ENCODE data around the gene PIP5K1B.

PIP5K1B gene

DNA sequence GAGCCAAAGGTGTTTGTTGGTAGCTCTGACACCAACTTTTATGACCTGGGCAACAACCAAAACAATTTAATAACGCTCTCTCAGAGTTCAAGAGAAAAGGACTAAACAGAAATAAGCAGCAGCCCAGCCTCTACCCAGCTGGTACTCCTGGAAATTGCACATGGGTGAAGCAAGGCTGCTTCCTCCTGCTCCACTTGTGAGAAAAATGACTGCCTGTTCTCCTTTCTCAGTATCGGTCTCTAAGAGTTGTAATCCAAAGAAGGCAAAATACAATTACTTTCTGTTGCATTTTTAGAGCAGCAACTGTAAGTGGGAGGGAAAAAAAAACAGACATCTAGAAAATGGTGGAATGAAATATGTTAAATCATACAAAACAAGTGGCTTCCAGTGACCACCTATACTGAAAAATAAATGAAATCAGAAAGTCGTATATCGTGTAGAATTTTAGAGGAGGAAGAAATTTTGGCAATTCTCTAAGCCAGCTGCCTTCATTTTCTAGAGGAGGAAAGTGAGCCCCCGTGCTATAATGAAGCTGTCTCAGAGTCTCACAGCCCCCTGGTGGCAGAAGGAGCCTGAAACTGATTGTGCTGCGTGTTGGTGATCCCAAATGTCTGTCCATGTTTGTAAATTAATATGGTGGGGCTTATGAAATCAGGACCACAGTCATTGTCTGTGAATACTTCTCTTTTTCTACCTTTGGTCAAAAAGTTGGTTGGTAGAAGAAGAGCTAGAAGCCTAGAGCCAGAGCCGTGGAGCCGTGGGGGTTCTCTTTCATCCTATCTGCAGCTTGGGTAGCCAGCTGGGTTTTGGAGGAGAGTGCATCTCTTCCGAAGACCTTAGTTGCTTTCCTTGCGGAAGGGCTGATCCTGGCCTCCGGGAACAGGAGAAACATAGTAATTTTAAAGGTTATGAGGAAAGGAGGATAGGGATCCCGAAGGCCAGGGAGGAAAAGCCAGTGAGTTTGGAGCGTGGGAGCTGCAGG lies 139.9 kb downstream of the PIP5K1B start:
- TF ChIP-seq, protein P1, sequence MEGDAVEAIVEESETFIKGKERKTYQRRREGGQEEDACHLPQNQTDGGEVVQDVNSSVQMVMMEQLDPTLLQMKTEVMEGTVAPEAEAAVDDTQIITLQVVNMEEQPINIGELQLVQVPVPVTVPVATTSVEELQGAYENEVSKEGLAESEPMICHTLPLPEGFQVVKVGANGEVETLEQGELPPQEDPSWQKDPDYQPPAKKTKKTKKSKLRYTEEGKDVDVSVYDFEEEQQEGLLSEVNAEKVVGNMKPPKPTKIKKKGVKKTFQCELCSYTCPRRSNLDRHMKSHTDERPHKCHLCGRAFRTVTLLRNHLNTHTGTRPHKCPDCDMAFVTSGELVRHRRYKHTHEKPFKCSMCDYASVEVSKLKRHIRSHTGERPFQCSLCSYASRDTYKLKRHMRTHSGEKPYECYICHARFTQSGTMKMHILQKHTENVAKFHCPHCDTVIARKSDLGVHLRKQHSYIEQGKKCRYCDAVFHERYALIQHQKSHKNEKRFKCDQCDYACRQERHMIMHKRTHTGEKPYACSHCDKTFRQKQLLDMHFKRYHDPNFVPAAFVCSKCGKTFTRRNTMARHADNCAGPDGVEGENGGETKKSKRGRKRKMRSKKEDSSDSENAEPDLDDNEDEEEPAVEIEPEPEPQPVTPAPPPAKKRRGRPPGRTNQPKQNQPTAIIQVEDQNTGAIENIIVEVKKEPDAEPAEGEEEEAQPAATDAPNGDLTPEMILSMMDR (IDR thresholded peaks at IDR 0.05; ENCODE audit: low read depth, low read length), result peak; percentile 55; the same call in 1 of the 2 replicates
- H3K4me3 ChIP-seq (ENCODE audit: low read depth, low read length), result no peak overlapping the region

DNA sequence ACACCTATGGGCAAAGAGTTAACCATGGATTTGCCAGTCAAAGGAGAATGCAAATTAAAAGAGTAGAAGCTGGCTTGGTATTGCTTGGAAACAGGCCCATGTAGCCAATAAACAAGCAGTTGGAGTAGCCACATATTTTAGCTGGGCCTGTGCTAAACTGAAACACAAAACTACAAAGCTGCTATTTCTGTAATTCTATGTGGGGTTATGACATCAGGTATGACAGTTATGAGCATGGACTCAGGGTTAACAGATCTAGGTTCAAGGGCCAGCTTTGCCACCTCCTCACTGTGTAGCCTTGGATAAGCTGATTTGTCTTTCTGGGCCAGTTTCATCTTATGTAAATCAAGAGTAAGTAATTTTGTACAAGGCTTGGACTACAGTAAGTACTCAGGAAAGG lies 142.7 kb downstream of the PIP5K1B start:
- TF ChIP-seq, protein P1 (IDR thresholded peaks at IDR 0.05; ENCODE audit: low read depth, low read length), result no peak
- no peak overlapping the region for H3K4me3 ChIP-seq (ENCODE audit: low read depth, low read length)

DNA sequence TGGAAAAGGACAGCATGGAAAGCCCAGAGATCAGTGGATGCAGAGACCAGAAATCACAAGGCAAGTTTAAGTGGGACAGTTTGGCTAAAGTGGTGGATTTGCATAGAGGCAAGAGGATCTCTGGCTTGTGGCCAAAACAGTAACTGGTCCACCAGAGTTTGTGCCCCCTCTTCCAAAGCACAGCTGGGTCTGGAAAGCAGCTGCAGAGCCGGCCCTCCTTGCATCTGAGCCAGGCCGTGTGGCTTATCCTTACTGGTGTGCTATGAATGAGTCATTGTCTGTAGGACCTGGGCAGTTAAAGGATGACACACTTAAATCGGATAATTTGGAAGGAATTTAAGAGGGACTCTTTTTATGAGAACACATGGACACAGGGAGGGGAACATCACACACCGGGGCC lies 146.6 kb downstream of the PIP5K1B start:
- TF ChIP-seq, protein P1 (IDR thresholded peaks at IDR 0.05; ENCODE audit: low read depth, low read length), result no peak

DNA sequence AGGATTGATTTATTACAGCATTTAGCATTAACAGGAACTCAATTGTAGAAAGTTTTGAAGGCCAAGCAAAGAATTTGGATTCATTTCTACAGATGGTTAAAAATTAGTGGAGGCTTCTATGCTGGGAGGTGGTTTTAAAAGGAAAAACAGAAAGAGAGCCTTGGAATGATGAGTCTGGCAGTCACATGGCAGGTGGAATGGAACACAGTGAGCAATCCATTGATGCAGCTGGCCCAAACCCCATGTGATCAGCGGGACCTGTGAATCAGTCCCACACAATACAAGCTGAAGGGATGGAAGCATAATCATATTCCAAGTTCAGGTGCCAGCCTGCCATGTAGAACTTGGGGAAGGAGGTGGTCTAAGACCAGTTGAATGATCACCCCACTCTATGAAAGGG lies 147.9 kb downstream of the PIP5K1B start:
- H3K4me3 ChIP-seq (ENCODE audit: low read depth, low read length), result no peak overlapping the region
- TF ChIP-seq, protein P1 (IDR thresholded peaks at IDR 0.05; ENCODE audit: low read depth, low read length), result no peak

More for the DNA sequence above, 146.6 kb downstream of the PIP5K1B start:
- H3K4me3 ChIP-seq (ENCODE audit: low read depth, low read length), result no peak overlapping the region

DNA sequence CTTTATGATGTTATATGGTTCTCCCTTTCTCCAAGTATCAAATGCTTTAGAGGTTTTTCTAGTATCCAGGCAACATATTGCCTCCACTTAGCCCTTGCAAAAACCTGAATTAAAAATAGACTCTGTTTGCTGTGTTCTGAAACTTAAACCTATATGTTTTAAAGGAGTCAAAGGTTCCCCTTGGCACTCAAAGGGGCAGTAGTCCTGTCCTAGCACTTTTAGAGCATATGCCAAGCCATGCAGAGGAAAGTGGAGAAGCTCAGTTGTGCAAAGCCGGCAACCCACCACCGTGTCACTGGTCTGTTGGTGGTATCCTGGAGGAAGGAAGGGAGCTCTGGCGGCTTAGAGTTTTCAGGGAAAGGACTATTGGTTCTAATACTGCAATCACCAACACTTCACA lies 154.3 kb downstream of the PIP5K1B start:
- TF ChIP-seq, protein P1 (IDR thresholded peaks at IDR 0.05; ENCODE audit: low read depth, low read length), result no peak
- no peak overlapping the region for H3K4me3 ChIP-seq (ENCODE audit: low read depth, low read length)

DNA sequence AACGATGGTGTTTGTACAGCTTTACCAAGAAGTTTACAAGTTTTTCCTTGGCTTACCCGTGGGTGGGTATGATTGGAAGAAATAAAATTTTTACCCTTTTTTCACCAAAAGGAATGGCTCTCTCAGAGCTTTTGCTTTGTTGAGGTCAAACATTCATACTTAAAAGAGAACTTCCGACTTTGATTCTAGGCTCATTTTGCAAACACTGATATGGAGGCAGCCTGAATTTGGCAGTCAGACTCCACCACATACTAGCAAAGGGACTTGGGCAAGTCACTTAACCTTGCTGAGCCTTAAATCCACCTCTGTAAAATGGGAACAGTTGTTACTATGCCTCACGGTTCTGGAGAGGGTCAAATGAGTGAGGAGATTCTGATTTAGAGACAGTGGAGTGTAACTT lies 155.4 kb downstream of the PIP5K1B start:
- no peak overlapping the region for H3K4me3 ChIP-seq (ENCODE audit: low read depth, low read length)
- TF ChIP-seq, protein P1 (IDR thresholded peaks at IDR 0.05; ENCODE audit: low read depth, low read length), result no peak

DNA sequence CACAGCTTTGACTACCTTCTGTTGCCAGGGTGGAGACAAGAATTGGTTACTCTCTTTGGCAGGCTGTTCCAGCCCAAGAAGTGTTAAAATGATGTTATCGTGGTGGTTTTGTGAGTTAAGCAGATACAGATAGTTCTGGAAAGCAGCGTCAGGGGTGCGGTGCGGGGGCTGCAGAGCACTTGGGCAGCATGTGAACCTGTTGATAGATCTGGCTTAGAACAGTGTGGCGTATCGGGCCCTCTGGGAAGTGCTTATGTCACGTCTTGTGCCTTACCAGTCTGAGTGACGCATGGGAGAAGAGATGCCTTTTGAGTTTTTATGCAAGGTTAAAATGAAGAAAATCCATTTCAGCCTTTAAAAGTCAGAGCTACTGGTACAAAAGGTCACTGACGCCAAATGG lies 156.4 kb downstream of the PIP5K1B start:
- no peak overlapping the region for H3K4me3 ChIP-seq (ENCODE audit: low read depth, low read length)
- TF ChIP-seq, protein P1 (IDR thresholded peaks at IDR 0.05; ENCODE audit: low read depth, low read length), result no peak
